Neural progenitor cell (in vitro differentiated cells): Measurements from ENCODE around the gene RNF213.

Experiments used
- EZH2 ChIP-seq: fragments of 200-600 bp; sonication (generic); IDR thresholded peaks from 2 replicates; pipeline ENCODE4 v1.6.1; 2017; ENCODE audit warnings: antibody characterized with exemption, mild to moderate bottlenecking, moderate library complexity
- EZH2phosphoT487 ChIP-seq: fragments of 200-600 bp; sonication (generic); IDR thresholded peaks from 2 replicates; pipeline ENCODE4 v1.6.1; 2017; ENCODE audit warnings: antibody characterized with exemption
- TF ChIP-seq, protein P1 (sequence below): fragments of 200-600 bp; sonication (generic); IDR thresholded peaks from 2 replicates; pipeline ENCODE4 v1.5.1; 2017; ENCODE audit warnings: antibody characterized with exemption, mild to moderate bottlenecking

DNA sequence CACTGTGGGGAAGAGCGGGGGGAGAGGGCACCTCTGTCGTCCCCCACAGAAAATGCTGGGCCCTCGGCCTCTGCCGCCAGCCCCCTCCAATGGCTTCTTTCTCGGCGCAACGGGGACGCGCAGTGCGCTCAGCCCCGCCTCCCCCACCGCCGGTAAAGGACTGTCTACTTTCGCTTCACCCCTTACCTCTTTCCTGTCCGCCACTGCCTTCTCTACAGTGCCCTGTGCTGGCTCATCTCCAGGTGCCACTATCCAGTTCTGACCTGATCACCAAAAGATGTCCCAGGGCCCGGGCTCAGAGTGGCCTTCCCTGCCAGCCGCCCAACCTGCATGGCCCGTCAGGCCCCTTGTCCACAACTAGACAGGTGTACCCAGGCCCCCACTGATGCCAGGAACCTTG is 161.6 kb downstream of the RNF213 start:
- TF ChIP-seq, protein P1, sequence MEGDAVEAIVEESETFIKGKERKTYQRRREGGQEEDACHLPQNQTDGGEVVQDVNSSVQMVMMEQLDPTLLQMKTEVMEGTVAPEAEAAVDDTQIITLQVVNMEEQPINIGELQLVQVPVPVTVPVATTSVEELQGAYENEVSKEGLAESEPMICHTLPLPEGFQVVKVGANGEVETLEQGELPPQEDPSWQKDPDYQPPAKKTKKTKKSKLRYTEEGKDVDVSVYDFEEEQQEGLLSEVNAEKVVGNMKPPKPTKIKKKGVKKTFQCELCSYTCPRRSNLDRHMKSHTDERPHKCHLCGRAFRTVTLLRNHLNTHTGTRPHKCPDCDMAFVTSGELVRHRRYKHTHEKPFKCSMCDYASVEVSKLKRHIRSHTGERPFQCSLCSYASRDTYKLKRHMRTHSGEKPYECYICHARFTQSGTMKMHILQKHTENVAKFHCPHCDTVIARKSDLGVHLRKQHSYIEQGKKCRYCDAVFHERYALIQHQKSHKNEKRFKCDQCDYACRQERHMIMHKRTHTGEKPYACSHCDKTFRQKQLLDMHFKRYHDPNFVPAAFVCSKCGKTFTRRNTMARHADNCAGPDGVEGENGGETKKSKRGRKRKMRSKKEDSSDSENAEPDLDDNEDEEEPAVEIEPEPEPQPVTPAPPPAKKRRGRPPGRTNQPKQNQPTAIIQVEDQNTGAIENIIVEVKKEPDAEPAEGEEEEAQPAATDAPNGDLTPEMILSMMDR: no peak
- TF ChIP-seq EZH2 (no peak), EZH2phosphoT487 (no peak)
